Heart left ventricle (tissue), 13 donors: Measurements from ENCODE around the gene PLCB1.

Experiments
- POLR2A ChIP-seq, 2 donors: fragments of 450-650 bp; IDR thresholded peaks; one replicate each; pipeline ENCODE4 v1.6.1; 2017; ENCODE audit warnings: antibody characterized with exemption in 2 of 2, mild to moderate bottlenecking in 2 of 2, moderate library complexity in 2 of 2
- TF ChIP-seq, protein P1 (sequence below), 12 donors: fragments of 200-600 bp; sonication (generic) in 4 of 12; IDR thresholded peaks; one replicate each; pipeline versions ENCODE4 v1.5.0 to v1.8.0; 2018 to 2022; ENCODE audit warnings: antibody characterized with exemption in 12 of 12, mild to moderate bottlenecking in 5 of 12
- donor health status: ischemic (EF 13 %, LVEDD 7.1; RV severe dilation, severe dysfunction).
- donor health status: DM: no; HTN: yes; CAD: no.
- donor health status: DM: no; HTN: no; CAD: no.
- donor health status: ischemic (EF 25% LVEDD 6.9; RV normal size, moderate dysfunction).
- donor health status: ischemic (EF 25% LVEDD 5.7; RV mildly dilated, moderate dysfunction).
- donor health status: ischemic (EF 35%, LVEDD 5.7; RV mildly dilated, moderate dysfunction).
- donor health status: nonischemic (EF 11% LVEDD 7.7; RV severe dilation, severe dysfunction).
- donor health status: DM: yes; HTN: yes; CAD: no.
- donor health status: PGD.
- donor health status: ischemic (EF 29% LVEDD 5.4; RV normal size, mild dysfunction).
- donor health status: nonischemic (EF 23%, LVEDD 6.1; RV moderate dilation, normal function).

DNA sequence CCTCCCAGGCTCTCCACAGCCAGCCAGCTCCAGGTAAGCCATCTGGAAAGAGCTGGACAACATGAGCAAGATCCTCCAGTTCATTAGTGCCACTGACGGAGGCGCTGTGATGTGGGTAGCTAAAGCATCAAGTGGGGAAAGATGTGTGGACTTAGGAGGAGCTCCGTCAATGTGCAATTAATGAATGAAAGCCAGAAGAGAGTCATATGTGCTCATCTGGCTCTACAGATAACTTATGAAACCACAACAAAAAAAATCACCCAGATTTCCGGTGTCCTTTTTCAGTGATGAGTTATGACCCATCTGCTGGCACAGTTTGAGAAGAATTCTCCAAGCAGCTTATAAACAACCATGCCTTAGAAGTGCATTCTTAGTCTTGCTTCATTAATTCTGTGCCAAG lies 625.1 kb downstream of the PLCB1 start:
- no peak for TF ChIP-seq POLR2A (IDR thresholded peaks at IDR 0.05)
- TF ChIP-seq, protein P1, sequence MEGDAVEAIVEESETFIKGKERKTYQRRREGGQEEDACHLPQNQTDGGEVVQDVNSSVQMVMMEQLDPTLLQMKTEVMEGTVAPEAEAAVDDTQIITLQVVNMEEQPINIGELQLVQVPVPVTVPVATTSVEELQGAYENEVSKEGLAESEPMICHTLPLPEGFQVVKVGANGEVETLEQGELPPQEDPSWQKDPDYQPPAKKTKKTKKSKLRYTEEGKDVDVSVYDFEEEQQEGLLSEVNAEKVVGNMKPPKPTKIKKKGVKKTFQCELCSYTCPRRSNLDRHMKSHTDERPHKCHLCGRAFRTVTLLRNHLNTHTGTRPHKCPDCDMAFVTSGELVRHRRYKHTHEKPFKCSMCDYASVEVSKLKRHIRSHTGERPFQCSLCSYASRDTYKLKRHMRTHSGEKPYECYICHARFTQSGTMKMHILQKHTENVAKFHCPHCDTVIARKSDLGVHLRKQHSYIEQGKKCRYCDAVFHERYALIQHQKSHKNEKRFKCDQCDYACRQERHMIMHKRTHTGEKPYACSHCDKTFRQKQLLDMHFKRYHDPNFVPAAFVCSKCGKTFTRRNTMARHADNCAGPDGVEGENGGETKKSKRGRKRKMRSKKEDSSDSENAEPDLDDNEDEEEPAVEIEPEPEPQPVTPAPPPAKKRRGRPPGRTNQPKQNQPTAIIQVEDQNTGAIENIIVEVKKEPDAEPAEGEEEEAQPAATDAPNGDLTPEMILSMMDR (IDR thresholded peaks at IDR 0.05), result no peak
